ENCODE data around the gene TMEM25.

DNA sequence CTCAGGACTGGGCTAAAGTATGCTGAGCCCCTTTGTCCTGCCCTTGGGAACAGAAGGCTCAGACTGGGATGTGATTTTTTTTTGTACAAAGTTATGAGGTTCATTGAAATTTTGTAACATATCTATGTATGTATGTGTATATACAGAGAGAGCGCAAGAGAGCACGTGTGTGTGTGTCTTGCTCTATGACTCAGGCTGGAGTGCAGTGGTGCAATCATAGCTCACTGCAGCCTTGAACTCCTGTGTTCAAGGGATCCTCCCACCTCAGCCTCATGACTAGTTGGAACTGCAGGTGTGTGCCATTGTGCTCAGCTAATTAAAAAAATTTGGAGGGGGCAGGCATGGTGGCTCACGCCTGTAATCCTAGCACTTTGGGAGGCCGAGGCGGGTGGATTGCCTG is 5.7 kb downstream of the TMEM25 start:
- TF ChIP-seq, protein P1, sequence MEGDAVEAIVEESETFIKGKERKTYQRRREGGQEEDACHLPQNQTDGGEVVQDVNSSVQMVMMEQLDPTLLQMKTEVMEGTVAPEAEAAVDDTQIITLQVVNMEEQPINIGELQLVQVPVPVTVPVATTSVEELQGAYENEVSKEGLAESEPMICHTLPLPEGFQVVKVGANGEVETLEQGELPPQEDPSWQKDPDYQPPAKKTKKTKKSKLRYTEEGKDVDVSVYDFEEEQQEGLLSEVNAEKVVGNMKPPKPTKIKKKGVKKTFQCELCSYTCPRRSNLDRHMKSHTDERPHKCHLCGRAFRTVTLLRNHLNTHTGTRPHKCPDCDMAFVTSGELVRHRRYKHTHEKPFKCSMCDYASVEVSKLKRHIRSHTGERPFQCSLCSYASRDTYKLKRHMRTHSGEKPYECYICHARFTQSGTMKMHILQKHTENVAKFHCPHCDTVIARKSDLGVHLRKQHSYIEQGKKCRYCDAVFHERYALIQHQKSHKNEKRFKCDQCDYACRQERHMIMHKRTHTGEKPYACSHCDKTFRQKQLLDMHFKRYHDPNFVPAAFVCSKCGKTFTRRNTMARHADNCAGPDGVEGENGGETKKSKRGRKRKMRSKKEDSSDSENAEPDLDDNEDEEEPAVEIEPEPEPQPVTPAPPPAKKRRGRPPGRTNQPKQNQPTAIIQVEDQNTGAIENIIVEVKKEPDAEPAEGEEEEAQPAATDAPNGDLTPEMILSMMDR (IDR thresholded peaks at IDR 0.05): no peak
- TF ChIP-seq POLR2A (IDR thresholded peaks at IDR 0.05): no peak
